HG03159 (cell line): ENCODE measurements around the gene RNF217.

ENCODE experiments used
- ATAC-seq: cut with Tn5 transposase; IDR thresholded peaks from one replicate; pipeline ENCODE4 v1.9.1; 2021; ENCODE audit warnings: mild to moderate bottlenecking, moderate library complexity; ENCODE audit not compliant: unreplicated experiment

Gene RNF217

GRCh38 chr6:125095580-125096301 lies 133.5 kb downstream of the RNF217 start:
- ATAC-seq, result no peak

- no peak for ATAC-seq
Measured at GRCh38 chr6:125097186-125097585, 134.9 kb downstream of the RNF217 start.

GRCh38 chr6:125098253-125098652 lies 136.0 kb downstream of the RNF217 start:
- no peak for ATAC-seq

- peak; percentile 75 for ATAC-seq
Measured at GRCh38 chr6:125099211-125100073, 137.2 kb downstream of the RNF217 start.

- no peak for ATAC-seq
Measured at GRCh38 chr6:125100074-125100652, 137.9 kb downstream of the RNF217 start.

- no peak for ATAC-seq
Measured at GRCh38 chr6:125101128-125101527, 138.9 kb downstream of the RNF217 start.

GRCh38 chr6:125101631-125102030 lies 139.4 kb downstream of the RNF217 start:
- ATAC-seq, result no peak

GRCh38 chr6:125102411-125102810 lies 140.2 kb downstream of the RNF217 start:
- ATAC-seq, result no peak

- no peak for ATAC-seq
Measured at GRCh38 chr6:125102891-125103290, 140.7 kb downstream of the RNF217 start.

- ATAC-seq, result no peak
Measured at GRCh38 chr6:125104425-125104824, 142.2 kb downstream of the RNF217 start.

- no peak for ATAC-seq
Measured at GRCh38 chr6:125107048-125107447, 144.8 kb downstream of the RNF217 start.

GRCh38 chr6:125107896-125108295 lies 145.7 kb downstream of the RNF217 start:
- no peak for ATAC-seq

- ATAC-seq, result no peak
Measured at GRCh38 chr6:125110056-125110455, 147.8 kb downstream of the RNF217 start.

GRCh38 chr6:125111219-125111983 lies 149.2 kb downstream of the RNF217 start:
- ATAC-seq, result no peak

GRCh38 chr6:125112934-125113333 lies 150.7 kb downstream of the RNF217 start:
- no peak for ATAC-seq

GRCh38 chr6:125114248-125114858 lies 152.1 kb downstream of the RNF217 start:
- peak; percentile 76 for ATAC-seq

- ATAC-seq, result no peak
Measured at GRCh38 chr6:125116170-125116569, 153.9 kb downstream of the RNF217 start.

GRCh38 chr6:125116710-125117109 lies 154.5 kb downstream of the RNF217 start:
- no peak for ATAC-seq

GRCh38 chr6:125117818-125118217 lies 155.6 kb downstream of the RNF217 start:
- ATAC-seq, result no peak

GRCh38 chr6:125120054-125120590 lies 157.9 kb downstream of the RNF217 start:
- no peak for ATAC-seq
